Stimulated activated CD8-positive, alpha-beta memory T cell treated with anti-CD3 and anti-CD28 coated beads, Interleukin-7, amount 100 ng/mL, for 48 hours (primary cell): Measurements from ENCODE around the gene BFSP1.

ENCODE experiments used
- DNase-seq, 2 donors: peaks; one replicate each; pipeline ENCODE4 v3.0.0-alpha.2; 2020; ENCODE audit warnings: low read depth in 1 of 2; ENCODE audit errors: extremely low read depth in 1 of 2

Gene BFSP1

GRCh38 chr20:17558154-17558940 is 27.2 kb upstream of the BFSP1 start:
- peak in 1 of 2 donors; percentile 30 for DNase-seq

GRCh38 chr20:17557675-17558006 is 26.5 kb upstream of the BFSP1 start:
- no peak for DNase-seq

- DNase-seq: no peak
These were observed 25.9 kb upstream of the BFSP1 start for GRCh38 chr20:17556837-17557674.

GRCh38 chr20:17555106-17555505 is 23.9 kb upstream of the BFSP1 start:
- DNase-seq: no peak

GRCh38 chr20:17549131-17549530 is 18.0 kb upstream of the BFSP1 start:
- no peak for DNase-seq

- DNase-seq: no peak
These were observed 13.9 kb upstream of the BFSP1 start for GRCh38 chr20:17545127-17545526.

GRCh38 chr20:17543531-17544131 is 12.5 kb upstream of the BFSP1 start:
- DNase-seq: no peak

- no peak for DNase-seq
These were observed 11.8 kb upstream of the BFSP1 start for GRCh38 chr20:17542993-17543412.

- no peak for DNase-seq
These were observed 11.3 kb upstream of the BFSP1 start for GRCh38 chr20:17542481-17542880.

- no peak for DNase-seq
These were observed 10.8 kb upstream of the BFSP1 start for GRCh38 chr20:17541996-17542395.

GRCh38 chr20:17541596-17541995 is 10.4 kb upstream of the BFSP1 start:
- no peak for DNase-seq

GRCh38 chr20:17538517-17539170 is 7.5 kb upstream of the BFSP1 start:
- no peak for DNase-seq

GRCh38 chr20:17537959-17538358 is 6.8 kb upstream of the BFSP1 start:
- DNase-seq: no peak

- no peak for DNase-seq
These were observed 5.8 kb upstream of the BFSP1 start for GRCh38 chr20:17536944-17537444.

GRCh38 chr20:17534077-17534476 is 2.9 kb upstream of the BFSP1 start:
- no peak for DNase-seq

- no peak for DNase-seq
These were observed 2.2 kb upstream of the BFSP1 start for GRCh38 chr20:17533396-17533795.

GRCh38 chr20:17531665-17532025 is 466 bp upstream of the BFSP1 start:
- DNase-seq: no peak

- DNase-seq: no peak
These were observed 1.0 kb downstream of the BFSP1 start for GRCh38 chr20:17530153-17530552.

- DNase-seq: no peak
These were observed 1.6 kb downstream of the BFSP1 start for GRCh38 chr20:17529586-17529985.

GRCh38 chr20:17525650-17526049 is 5.5 kb downstream of the BFSP1 start:
- no peak for DNase-seq

- no peak for DNase-seq
These were observed 6.0 kb downstream of the BFSP1 start for GRCh38 chr20:17525132-17525531.
